ENCODE results near the gene ME3. TPM values are rescaled to one million over a fixed set of nuclear protein-coding genes. Genes with fewer than 3 reads are reported as not detected.

ME3 gene
- total RNA-seq, 1 experiment from 2014 or later = 35.3 TPM

GRCh38 chr11:86447763-86448480 is 224.5 kb downstream of the ME3 start:
- intact Hi-C loops (cut with micrococcal nuclease; ENCODE audit: unreplicated experiment) (no loop called here), in situ Hi-C loops (cut with HindIII; ENCODE audit: low pct_unique_long_range_greater_than_20kb, low sequenced_read_pairs) (no loop called here)
- no peaks in the 10 kb centered on the region for H3K4me1 ChIP-seq (ENCODE audit: control insufficient read depth, insufficient read depth, low read length)
- DNase-seq (ENCODE audit: low read depth, low spot score) = no peak
- ChIA-PET POLR2A (interaction anchor here (0.6 kb wide), 1 partner anchor 27 kb away, joined by 3 read pairs; no protein-coding TSS in a partner anchor), CTCF (no interaction called here)
- no peaks in the 10 kb centered on the region for H3K36me3 ChIP-seq (ENCODE audit: control insufficient read depth, insufficient read depth, low read length)
- ATAC-seq = no peak
- H3K4me3 ChIP-seq (ENCODE audit: low read depth in 2 of 2, low read length in 2 of 2) = no peak overlapping the region
- no peak overlapping the region for H3K27ac ChIP-seq (ENCODE audit: low read length)
- TF ChIP-seq CTCF (IDR thresholded peaks at IDR 0.05) (no peak), REST (IDR thresholded peaks at IDR 0.05; ENCODE audit: insufficient read depth in 1 of 2, low read depth in 2 of 2, low read length in 1 of 2) (no peak), POLR2AphosphoS5 (IDR thresholded peaks at IDR 0.05; ENCODE audit: low read depth, low read length) (no peak), TCF7L2 (IDR thresholded peaks at IDR 0.05; ENCODE audit: low read depth, low read length) (no peak), SIN3A (IDR thresholded peaks at IDR 0.05; ENCODE audit: borderline replicate concordance, insufficient read depth, low read depth, low read length) (no peak)
- H3K9me3 ChIP-seq (ENCODE audit: control insufficient read depth, insufficient read depth, low read depth, low read length) = no peaks in the 10 kb centered on the region
- H3K27me3 ChIP-seq (ENCODE audit: control insufficient read depth, insufficient read depth, low read length) = no peaks in the 10 kb centered on the region
- BruUV-seq (replicated peaks) = no TSS peak

GRCh38 chr11:86446924-86447285 is 225.5 kb downstream of the ME3 start:
- no peaks in the 10 kb centered on the region for H3K9me3 ChIP-seq (ENCODE audit: control insufficient read depth, insufficient read depth, low read depth, low read length)
- no peaks in the 10 kb centered on the region for H3K4me1 ChIP-seq (ENCODE audit: control insufficient read depth, insufficient read depth, low read length)
- H3K36me3 ChIP-seq (ENCODE audit: control insufficient read depth, insufficient read depth, low read length) = no peaks in the 10 kb centered on the region
- no peak for ATAC-seq
- in situ Hi-C loops (cut with HindIII; ENCODE audit: low pct_unique_long_range_greater_than_20kb, low sequenced_read_pairs) = no loop called here
- intact Hi-C loops (cut with micrococcal nuclease; ENCODE audit: unreplicated experiment) = no loop called here
- H3K27me3 ChIP-seq (ENCODE audit: control insufficient read depth, insufficient read depth, low read length) = no peaks in the 10 kb centered on the region
- ChIA-PET POLR2A (no interaction called here), CTCF (no interaction called here)
- no peak overlapping the region for H3K4me3 ChIP-seq (ENCODE audit: low read depth in 2 of 2, low read length in 2 of 2)
- TF ChIP-seq POLR2AphosphoS5 (IDR thresholded peaks at IDR 0.05; ENCODE audit: low read depth, low read length) (no peak), TCF7L2 (IDR thresholded peaks at IDR 0.05; ENCODE audit: low read depth, low read length) (no peak), REST (IDR thresholded peaks at IDR 0.05; ENCODE audit: insufficient read depth in 1 of 2, low read depth in 2 of 2, low read length in 1 of 2) (no peak), CTCF (IDR thresholded peaks at IDR 0.05) (no peak), SIN3A (IDR thresholded peaks at IDR 0.05; ENCODE audit: borderline replicate concordance, insufficient read depth, low read depth, low read length) (no peak)
- no peak for DNase-seq (ENCODE audit: low read depth, low spot score)
- BruUV-seq (replicated peaks) = no TSS peak
- no peak overlapping the region for H3K27ac ChIP-seq (ENCODE audit: low read length)
